ENCODE measurements around the gene HSPB1. TPM values are rescaled to one million over a fixed set of nuclear protein-coding genes. Genes with fewer than 3 reads are reported as not detected.
"Not testable (repeated sequence)": the region's sequence is repeated elsewhere in the genome, so short reads cannot be mapped to it uniquely, and the experiment has no call there.

Gene HSPB1
- total and polyA plus RNA-seq, 2 donors, result 67.7 to 1,040 TPM

DNA sequence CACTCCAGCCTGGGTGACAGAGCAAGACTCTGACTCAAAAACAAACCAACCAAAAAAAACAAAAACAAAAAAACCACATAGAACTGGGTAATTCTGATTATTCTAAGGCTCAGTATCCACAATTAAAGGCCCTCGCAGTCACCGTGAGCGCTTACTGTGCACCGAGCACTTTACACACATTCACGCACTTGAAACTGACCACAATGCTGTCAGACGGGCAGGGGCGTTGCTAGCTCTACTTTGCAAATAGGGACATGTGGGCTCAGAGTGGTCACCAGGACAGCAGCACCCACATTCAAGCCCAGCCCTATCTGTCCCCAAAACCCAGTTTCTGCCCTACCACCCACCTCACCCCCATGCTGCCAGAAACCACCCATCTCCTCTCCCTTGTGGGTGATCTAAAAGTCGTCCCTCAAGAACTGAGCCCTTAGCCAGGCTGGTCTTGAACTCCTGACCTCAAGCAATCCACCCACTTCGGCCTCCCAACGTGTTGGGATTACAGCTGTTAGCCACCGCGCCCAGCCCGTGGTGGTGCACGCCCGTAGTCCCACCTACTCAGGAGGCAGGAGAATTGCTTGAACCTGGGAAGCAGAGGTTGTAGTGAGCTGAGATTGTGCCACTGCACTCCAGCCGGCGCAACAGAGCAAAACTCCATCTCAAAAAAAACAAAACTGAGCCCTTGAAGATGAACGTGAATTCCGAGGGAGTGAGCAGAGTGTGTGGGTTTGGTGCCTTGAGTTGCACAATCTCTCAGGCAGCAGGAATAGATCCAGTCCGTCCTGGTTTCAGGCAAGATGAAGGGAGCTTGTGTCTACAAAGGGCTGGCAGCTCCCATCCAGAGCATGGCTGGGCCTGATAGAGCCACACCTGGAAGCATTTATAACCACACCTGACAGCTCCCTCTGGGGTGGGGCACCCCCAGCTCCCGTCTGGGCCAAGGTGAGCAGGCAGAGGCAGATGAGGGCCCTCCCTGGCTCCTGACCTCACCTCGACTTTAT, 5.4 kb upstream of the HSPB1 start:
- peaks cover 9 to 22% of the 10 kb centered on the region in 2 donors for H3K4me1 ChIP-seq (ENCODE audit: control insufficient read depth in 2 of 2, insufficient read depth in 2 of 2, low read length in 2 of 2)
- H3K36me3 ChIP-seq (ENCODE audit: control insufficient read depth in 2 of 2, insufficient read depth in 2 of 2, low read length in 1 of 2), result no peaks in the 10 kb centered on the region
- no peaks in the 10 kb centered on the region for H3K9me3 ChIP-seq (ENCODE audit: control insufficient read depth in 2 of 2, insufficient read depth in 1 of 2, low read length in 1 of 2)
- DNase-seq (ENCODE audit: low read depth in 6 of 9, low spot score in 9 of 9), result no peak
- H3K27ac ChIP-seq (ENCODE audit: low read depth in 1 of 2, low read length in 1 of 2), result peak overlapping the region; percentile 55 to 69
- H3K4me3 ChIP-seq (ENCODE audit: low read length in 2 of 2), result no peak overlapping the region
- H3K27me3 ChIP-seq (ENCODE audit: control insufficient read depth in 2 of 2, insufficient read depth in 1 of 2, low read length in 1 of 2), result no peaks in the 10 kb centered on the region
- 92% methylated on average over 22 of the region's 22 CpGs for WGBS

DNA sequence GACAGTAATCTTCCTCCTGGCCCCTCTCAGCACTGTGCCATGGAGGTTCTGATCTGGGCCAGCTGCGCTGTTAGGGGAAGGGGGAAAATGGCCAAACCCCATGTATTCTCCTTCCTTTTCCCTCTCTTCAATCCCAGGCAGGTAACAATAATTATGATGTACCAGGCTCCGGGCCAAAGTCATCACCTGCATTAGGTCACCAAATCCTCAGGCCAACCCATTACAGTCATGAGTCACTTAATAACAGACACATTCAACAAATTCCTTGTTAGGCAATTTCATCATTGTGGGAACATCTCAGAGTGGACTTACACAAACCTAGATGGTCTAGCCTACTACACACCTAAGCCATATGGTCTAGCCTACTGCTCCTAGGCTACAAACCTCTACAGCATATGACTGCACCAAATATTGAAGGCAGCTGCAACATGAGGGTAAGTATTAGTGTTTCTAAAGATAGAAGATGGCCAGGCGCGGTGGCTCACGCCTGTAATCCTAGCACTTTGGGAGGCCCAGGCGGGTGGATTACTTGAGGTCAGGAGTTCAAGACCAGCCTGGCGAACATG, 2.2 kb upstream of the HSPB1 start:
- Histone ChIP-seq H3K27me3 (ENCODE audit: control insufficient read depth in 2 of 2, insufficient read depth in 1 of 2, low read length in 1 of 2) (peaks cover 0 to 9% of the 10 kb centered on the region in 2 donors), H3K4me3 (ENCODE audit: low read length in 2 of 2) (no peak overlapping the region), H3K27ac (ENCODE audit: low read depth in 1 of 2, low read length in 1 of 2) (no peak overlapping the region), H3K9me3 (ENCODE audit: control insufficient read depth in 2 of 2, insufficient read depth in 1 of 2, low read length in 1 of 2) (peaks cover 0 to 4% of the 10 kb centered on the region in 2 donors), H3K4me1 (ENCODE audit: control insufficient read depth in 2 of 2, insufficient read depth in 2 of 2, low read length in 2 of 2) (peaks cover 15 to 40% of the 10 kb centered on the region in 2 donors), H3K36me3 (ENCODE audit: control insufficient read depth in 2 of 2, insufficient read depth in 2 of 2, low read length in 1 of 2) (peaks cover 0 to 4% of the 10 kb centered on the region in 2 donors)
- no peak for DNase-seq (ENCODE audit: low read depth in 6 of 9, low spot score in 9 of 9)
- WGBS, result 96% methylated on average over 7 of the region's 7 CpGs

DNA sequence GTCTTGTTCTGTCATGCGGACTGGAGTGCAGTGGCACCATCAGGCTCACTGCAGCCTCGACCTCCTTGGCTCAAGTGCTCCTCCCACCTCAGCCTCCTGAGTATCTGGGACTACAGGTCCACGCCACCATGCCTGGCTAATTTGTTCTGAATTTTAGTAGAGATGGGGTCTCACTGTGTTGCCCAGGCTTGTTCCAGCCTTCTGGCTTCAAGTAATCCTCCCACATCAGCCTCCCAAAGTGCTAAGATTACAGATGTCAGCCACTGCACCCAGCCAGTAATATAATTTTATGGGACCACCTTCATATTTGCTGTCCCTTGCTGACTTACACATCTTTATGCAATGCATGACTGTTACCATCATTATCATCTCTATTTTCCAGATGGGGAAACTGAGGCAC, 1.5 kb upstream of the HSPB1 start:
- Histone ChIP-seq H3K9me3 (ENCODE audit: control insufficient read depth in 2 of 2, insufficient read depth in 1 of 2, low read length in 1 of 2) (peaks cover 0 to 4% of the 10 kb centered on the region in 2 donors), H3K36me3 (ENCODE audit: control insufficient read depth in 2 of 2, insufficient read depth in 2 of 2, low read length in 1 of 2) (peaks cover 0 to 4% of the 10 kb centered on the region in 2 donors), H3K27ac (ENCODE audit: low read depth in 1 of 2, low read length in 1 of 2) (peak overlapping the region in 1 of 2 donors; percentile 2), H3K27me3 (ENCODE audit: control insufficient read depth in 2 of 2, insufficient read depth in 1 of 2, low read length in 1 of 2) (peaks cover 0 to 9% of the 10 kb centered on the region in 2 donors), H3K4me3 (ENCODE audit: low read length in 2 of 2) (no peak overlapping the region), H3K4me1 (ENCODE audit: control insufficient read depth in 2 of 2, insufficient read depth in 2 of 2, low read length in 2 of 2) (peaks cover 15 to 48% of the 10 kb centered on the region in 2 donors)
- over 99% methylated on average over 3 of the region's 3 CpGs for whole genome bisulfite sequencing
- DNase-seq (ENCODE audit: low read depth in 6 of 9, low spot score in 9 of 9), result no peak

DNA sequence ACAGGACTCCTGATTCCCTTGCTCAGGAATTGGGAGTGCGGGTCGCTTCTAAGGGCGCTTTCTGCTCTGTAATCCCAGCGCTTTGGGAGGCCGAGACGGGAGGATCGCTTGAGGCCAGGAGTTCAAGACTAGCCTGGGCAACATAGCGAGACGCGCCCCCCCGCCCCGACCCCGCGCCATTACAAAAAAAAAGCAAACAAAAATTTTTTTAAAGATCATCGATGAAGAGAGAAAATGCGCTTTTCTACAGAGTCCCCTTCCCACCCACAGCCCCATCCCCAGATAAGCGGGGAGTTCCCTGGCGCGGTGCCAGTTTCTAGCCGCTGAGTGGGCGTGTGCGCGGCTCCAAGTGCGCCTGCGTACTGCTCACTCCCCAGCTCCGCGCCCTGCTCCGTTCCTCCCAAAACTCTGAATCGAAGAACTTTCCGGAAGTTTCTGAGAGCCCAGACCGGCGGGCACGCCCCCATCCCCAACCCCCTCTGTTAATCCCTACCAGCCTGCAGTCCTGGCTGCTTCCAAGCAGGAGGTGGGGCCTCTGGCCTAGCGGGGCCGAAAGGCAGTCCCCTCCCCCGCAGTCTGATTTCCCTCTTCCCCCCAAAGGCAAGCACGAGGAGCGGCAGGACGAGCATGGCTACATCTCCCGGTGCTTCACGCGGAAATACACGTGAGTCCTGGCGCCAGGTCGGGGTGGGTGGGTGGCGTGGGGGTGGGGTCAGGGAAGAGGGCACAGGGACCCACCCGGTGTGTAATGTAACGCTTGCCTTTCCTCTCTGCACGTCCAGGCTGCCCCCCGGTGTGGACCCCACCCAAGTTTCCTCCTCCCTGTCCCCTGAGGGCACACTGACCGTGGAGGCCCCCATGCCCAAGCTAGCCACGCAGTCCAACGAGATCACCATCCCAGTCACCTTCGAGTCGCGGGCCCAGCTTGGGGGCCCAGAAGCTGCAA, 1.0 kb downstream of the HSPB1 start:
- peaks cover 0 to 6% of the 10 kb centered on the region in 2 donors for H3K9me3 ChIP-seq (ENCODE audit: control insufficient read depth in 2 of 2, insufficient read depth in 1 of 2, low read length in 1 of 2)
- DNase-seq (ENCODE audit: low read depth in 6 of 9, low spot score in 9 of 9), result peak in 8 of 9 donors; percentile 69 to 94 (median 86)
- H3K27me3 ChIP-seq (ENCODE audit: control insufficient read depth in 2 of 2, insufficient read depth in 1 of 2, low read length in 1 of 2), result peaks cover 0 to 9% of the 10 kb centered on the region in 2 donors
- H3K27ac ChIP-seq (ENCODE audit: low read depth in 1 of 2, low read length in 1 of 2), result peak overlapping the region; percentile 93 to 96
- 1% methylated on average over 56 of the region's 56 CpGs for WGBS
- H3K4me3 ChIP-seq (ENCODE audit: low read length in 2 of 2), result peak overlapping the region; percentile 64 to 88
- H3K36me3 ChIP-seq (ENCODE audit: control insufficient read depth in 2 of 2, insufficient read depth in 2 of 2, low read length in 1 of 2), result peaks cover 0 to 4% of the 10 kb centered on the region in 2 donors
- peaks cover 36 to 66% of the 10 kb centered on the region in 2 donors for H3K4me1 ChIP-seq (ENCODE audit: control insufficient read depth in 2 of 2, insufficient read depth in 2 of 2, low read length in 2 of 2)

DNA sequence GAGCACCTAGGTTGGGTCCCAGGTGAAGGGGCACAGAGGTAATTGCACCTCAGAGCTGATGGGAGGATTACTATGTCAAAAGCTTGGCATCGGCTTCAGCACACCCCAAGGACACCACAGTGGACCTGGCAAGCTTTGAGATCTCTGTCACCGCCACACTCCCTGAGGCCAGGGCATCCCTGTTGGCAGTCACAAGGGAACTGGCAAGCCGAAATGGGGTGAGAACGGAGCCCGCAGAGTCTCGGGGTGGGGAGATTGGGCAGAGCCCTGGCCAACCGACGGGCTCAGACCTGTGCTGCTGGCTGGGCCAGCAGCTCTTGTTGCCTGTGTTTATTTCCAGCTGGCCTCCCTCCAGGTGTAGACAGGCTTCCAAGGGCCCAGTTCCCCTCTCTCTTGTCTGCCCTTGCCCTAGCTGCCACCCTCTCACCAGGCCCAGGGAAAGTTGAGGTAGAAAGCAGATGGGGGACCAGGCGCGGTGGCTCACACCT, 2.5 kb downstream of the HSPB1 start:
- peaks cover 0 to 14% of the 10 kb centered on the region in 2 donors for H3K9me3 ChIP-seq (ENCODE audit: control insufficient read depth in 2 of 2, insufficient read depth in 1 of 2, low read length in 1 of 2)
- peaks cover 0 to 9% of the 10 kb centered on the region in 2 donors for H3K27me3 ChIP-seq (ENCODE audit: control insufficient read depth in 2 of 2, insufficient read depth in 1 of 2, low read length in 1 of 2)
- H3K4me3 ChIP-seq (ENCODE audit: low read length in 2 of 2), result no peak overlapping the region
- peaks cover 41 to 74% of the 10 kb centered on the region in 2 donors for H3K4me1 ChIP-seq (ENCODE audit: control insufficient read depth in 2 of 2, insufficient read depth in 2 of 2, low read length in 2 of 2)
- peak overlapping the region; percentile 83 to 96 for H3K27ac ChIP-seq (ENCODE audit: low read depth in 1 of 2, low read length in 1 of 2)
- WGBS, result 92% methylated on average over 10 of the region's 10 CpGs
- H3K36me3 ChIP-seq (ENCODE audit: control insufficient read depth in 2 of 2, insufficient read depth in 2 of 2, low read length in 1 of 2), result peaks cover 0 to 4% of the 10 kb centered on the region in 2 donors
- DNase-seq (ENCODE audit: low read depth in 6 of 9, low spot score in 9 of 9), result no peak

DNA sequence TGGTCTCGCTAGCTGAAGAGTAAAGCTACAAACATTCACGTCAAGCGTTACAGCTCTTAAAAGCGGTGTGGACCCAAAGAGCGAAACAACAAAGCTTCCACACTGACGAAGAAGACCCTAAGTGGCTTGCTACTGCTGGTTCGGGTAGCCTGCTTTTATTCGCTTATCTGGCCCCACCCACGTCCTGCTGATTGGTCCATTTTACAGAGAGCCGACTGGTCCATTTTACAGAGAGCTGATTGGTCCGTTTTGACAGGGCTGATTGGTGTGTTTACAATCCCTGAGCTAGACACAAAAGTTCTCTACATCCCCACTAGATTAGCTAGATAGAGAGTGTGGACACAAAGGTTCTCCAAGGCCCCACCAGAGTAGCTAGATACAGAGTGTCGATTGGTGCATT, 6.4 kb downstream of the HSPB1 start:
- Histone ChIP-seq H3K27ac (ENCODE audit: low read depth in 1 of 2, low read length in 1 of 2) (peak overlapping the region in 1 of 2 donors; percentile 75), H3K4me1 (ENCODE audit: control insufficient read depth in 2 of 2, insufficient read depth in 2 of 2, low read length in 2 of 2) (peaks cover 54 to 77% of the 10 kb centered on the region in 2 donors), H3K9me3 (ENCODE audit: control insufficient read depth in 2 of 2, insufficient read depth in 1 of 2, low read length in 1 of 2) (peaks cover 0 to 13% of the 10 kb centered on the region in 2 donors)
- H3K36me3 ChIP-seq (ENCODE audit: control insufficient read depth in 2 of 2, insufficient read depth in 2 of 2, low read length in 1 of 2); H3K27me3 ChIP-seq (ENCODE audit: control insufficient read depth in 2 of 2, insufficient read depth in 1 of 2, low read length in 1 of 2); H3K4me3 ChIP-seq (ENCODE audit: low read length in 2 of 2); DNase-seq (ENCODE audit: low read depth in 6 of 9, low spot score in 9 of 9): not testable (repeated sequence)
- 85% methylated on average over 12 of the region's 12 CpGs for WGBS

DNA sequence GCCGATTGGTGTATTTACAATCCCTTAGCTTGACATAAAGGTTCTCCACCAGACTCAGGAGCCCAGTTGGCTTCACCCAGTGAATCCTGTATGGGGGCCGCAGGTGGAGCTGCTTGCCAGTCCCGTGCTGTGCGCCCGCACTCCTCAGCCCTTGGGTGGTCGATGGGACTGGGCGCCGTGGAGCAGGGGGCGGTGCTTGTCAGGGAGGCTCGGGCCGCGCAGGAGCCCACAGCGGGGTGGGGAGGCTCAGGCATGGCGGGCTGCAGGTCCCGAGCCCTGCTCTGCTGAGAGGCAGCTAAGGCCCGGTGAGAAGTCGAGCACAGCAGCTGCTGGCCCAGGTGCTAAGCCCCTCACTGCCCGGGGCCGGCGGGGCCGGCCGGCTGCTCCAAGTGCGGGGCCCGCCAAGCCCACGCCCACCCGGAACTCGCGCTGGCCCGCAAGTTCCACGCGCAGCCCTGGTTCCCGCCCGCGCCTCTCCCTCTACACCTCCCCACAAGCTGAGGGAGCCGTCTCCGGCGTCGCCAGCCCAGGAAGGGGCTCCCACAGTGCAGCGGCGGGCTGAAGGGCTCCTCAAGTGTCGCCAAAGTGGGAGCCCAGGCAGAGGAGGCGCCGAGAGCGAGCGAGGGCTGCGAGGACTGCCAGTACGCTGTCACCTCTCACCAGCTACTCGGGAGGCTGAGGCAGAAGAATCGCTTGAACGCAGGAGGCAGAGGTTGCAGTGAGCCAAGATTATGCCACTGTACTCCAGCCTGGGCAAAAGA, 7.0 kb downstream of the HSPB1 start:
- not testable (repeated sequence) for H3K4me3 ChIP-seq (ENCODE audit: low read length in 2 of 2); DNase-seq (ENCODE audit: low read depth in 6 of 9, low spot score in 9 of 9); H3K27me3 ChIP-seq (ENCODE audit: control insufficient read depth in 2 of 2, insufficient read depth in 1 of 2, low read length in 1 of 2); H3K36me3 ChIP-seq (ENCODE audit: control insufficient read depth in 2 of 2, insufficient read depth in 2 of 2, low read length in 1 of 2); H3K27ac ChIP-seq (ENCODE audit: low read depth in 1 of 2, low read length in 1 of 2)
- WGBS, result 98% methylated on average over 50 of the region's 50 CpGs
- H3K4me1 ChIP-seq (ENCODE audit: control insufficient read depth in 2 of 2, insufficient read depth in 2 of 2, low read length in 2 of 2), result peaks cover 51 to 74% of the 10 kb centered on the region in 2 donors
- H3K9me3 ChIP-seq (ENCODE audit: control insufficient read depth in 2 of 2, insufficient read depth in 1 of 2, low read length in 1 of 2), result peaks cover 0 to 13% of the 10 kb centered on the region in 2 donors
